GM23338 (cell line): ENCODE data around the gene PRKCQ.

ENCODE experiments used
- EZH2phosphoT487 ChIP-seq: fragments of 200-600 bp; sonication (generic); IDR thresholded peaks from one replicate; pipeline ENCODE4 v1.8.1; 2018; ENCODE audit warnings: antibody characterized with exemption; ENCODE audit not compliant: unreplicated experiment
- NANOG ChIP-seq: IDR thresholded peaks from 2 replicates; pipeline ENCODE4 v1.6.1; 2016; ENCODE audit warnings: antibody characterized with exemption, borderline replicate concordance
- POLR2AphosphoS5 ChIP-seq: IDR thresholded peaks from 2 replicates; pipeline ENCODE4 v1.6.1; 2016; ENCODE audit warnings: antibody characterized with exemption, low read depth
- TF ChIP-seq, protein P1 (sequence below), 2 experiments: fragments of 200-600 bp in 1 of 2; sonication (generic) in 1 of 2; conservative IDR thresholded peaks; 2 replicates each; pipeline versions ENCODE4 v1.5.1 to v1.6.1; 2016 to 2017; ENCODE audit warnings: antibody characterized with exemption in 2 of 2, low read depth in 2 of 2, mild to moderate bottlenecking in 2 of 2, moderate library complexity in 1 of 2
- TF ChIP-seq, protein P2 (sequence below): IDR thresholded peaks from one replicate; pipeline ENCODE4 v1.6.1; 2018; ENCODE audit warnings: antibody characterized with exemption; ENCODE audit not compliant: unreplicated experiment

DNA sequence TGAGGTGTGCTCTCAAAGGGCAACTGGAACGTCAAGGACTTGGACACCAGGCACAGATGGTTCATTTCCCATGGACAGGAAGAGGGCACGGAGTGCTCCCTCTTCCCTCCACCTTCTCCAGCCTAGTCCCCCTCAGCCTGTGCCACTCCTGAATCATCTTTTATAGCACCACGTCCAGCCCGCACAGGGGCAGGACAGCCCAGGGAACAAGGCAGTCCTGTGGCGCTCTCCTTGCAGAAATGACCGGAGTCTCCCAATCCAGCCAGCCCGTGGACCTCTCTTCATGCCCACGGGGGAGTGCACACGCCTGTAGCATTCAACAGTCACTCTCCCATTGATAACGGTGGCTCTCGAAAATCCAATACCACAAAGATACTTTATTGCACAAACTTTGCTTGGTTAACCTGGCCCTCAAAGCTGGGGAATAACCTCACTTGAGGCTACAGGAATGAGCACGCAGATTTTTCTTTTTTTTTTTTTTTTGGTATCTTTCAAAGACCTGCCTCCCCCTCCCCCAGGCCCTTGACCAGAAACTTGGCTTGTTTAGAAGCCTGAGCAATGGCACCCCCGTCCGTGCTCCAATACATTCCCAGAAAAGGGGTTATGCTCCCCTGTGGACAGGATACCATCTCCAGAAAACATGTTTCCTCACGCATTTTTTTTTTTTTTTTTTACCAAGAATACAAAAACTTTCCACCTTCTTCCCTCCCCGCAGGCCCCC, 733 bp downstream of the PRKCQ start:
- TF ChIP-seq, protein P1, sequence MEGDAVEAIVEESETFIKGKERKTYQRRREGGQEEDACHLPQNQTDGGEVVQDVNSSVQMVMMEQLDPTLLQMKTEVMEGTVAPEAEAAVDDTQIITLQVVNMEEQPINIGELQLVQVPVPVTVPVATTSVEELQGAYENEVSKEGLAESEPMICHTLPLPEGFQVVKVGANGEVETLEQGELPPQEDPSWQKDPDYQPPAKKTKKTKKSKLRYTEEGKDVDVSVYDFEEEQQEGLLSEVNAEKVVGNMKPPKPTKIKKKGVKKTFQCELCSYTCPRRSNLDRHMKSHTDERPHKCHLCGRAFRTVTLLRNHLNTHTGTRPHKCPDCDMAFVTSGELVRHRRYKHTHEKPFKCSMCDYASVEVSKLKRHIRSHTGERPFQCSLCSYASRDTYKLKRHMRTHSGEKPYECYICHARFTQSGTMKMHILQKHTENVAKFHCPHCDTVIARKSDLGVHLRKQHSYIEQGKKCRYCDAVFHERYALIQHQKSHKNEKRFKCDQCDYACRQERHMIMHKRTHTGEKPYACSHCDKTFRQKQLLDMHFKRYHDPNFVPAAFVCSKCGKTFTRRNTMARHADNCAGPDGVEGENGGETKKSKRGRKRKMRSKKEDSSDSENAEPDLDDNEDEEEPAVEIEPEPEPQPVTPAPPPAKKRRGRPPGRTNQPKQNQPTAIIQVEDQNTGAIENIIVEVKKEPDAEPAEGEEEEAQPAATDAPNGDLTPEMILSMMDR (conservative IDR thresholded peaks at IDR 0.05; ENCODE audit: low read depth in 2 of 2) = no peak
- TF ChIP-seq NANOG = no peak
- no peak for TF ChIP-seq POLR2AphosphoS5
- TF ChIP-seq, protein P2, sequence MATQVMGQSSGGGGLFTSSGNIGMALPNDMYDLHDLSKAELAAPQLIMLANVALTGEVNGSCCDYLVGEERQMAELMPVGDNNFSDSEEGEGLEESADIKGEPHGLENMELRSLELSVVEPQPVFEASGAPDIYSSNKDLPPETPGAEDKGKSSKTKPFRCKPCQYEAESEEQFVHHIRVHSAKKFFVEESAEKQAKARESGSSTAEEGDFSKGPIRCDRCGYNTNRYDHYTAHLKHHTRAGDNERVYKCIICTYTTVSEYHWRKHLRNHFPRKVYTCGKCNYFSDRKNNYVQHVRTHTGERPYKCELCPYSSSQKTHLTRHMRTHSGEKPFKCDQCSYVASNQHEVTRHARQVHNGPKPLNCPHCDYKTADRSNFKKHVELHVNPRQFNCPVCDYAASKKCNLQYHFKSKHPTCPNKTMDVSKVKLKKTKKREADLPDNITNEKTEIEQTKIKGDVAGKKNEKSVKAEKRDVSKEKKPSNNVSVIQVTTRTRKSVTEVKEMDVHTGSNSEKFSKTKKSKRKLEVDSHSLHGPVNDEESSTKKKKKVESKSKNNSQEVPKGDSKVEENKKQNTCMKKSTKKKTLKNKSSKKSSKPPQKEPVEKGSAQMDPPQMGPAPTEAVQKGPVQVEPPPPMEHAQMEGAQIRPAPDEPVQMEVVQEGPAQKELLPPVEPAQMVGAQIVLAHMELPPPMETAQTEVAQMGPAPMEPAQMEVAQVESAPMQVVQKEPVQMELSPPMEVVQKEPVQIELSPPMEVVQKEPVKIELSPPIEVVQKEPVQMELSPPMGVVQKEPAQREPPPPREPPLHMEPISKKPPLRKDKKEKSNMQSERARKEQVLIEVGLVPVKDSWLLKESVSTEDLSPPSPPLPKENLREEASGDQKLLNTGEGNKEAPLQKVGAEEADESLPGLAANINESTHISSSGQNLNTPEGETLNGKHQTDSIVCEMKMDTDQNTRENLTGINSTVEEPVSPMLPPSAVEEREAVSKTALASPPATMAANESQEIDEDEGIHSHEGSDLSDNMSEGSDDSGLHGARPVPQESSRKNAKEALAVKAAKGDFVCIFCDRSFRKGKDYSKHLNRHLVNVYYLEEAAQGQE = no peak
- no peak for TF ChIP-seq EZH2phosphoT487
